ENCODE data around the gene TRANK1.
A peak's percentile ranks its signal among the peaks of the same experiment; 100 is the strongest.

TRANK1 gene

DNA sequence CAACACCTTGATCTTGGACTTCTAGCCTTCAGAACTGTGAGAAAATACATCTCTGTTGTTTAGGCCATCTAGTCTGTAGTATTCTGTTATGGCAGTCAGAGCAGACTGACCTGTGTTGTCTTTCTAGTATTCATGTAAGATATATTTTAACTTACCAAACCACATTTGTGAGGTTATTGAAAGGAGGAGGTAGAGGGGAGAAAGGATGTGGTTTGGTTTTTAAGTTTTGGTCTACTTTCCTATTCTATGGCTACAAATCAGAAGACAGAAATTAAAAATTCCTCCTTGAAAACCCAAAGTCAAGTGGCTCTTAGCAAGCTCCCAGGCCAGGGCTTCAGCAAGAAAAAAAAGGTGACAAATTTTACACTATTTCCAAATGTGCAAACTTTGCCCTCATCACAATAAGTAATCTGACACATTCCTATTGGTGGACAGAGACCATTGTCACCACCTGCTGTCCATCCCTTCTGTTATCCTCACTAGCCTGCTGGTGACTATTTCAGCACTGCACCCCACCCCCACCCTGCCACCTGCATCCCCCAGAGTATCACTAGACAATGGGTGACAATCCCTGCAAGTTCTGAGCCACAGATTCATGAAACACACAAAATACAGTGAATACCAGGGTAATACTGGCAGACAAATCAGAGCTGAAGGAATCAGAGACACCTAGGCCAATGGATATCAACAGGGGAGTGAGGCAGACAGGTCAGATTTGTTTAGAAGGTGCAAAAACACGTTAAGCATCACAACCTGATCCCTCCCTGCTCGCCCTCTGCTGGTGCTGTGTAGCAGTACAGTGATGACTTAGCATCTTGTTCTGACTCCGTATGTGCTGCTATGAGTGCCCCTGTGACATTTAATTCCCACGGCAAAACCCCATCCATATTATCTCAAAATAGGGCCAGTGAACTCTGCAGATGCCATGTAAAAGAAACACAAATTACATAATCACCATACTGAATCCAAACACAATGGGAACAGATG lies 101.5 kb downstream of the TRANK1 start:
- TF ChIP-seq ESRRG (CRISPR knock-in tag; IDR thresholded peaks at IDR 0.05) (no peak), ISL1 (CRISPR knock-in tag; IDR thresholded peaks at IDR 0.05) (no peak), ZC3H10 (CRISPR knock-in tag; IDR thresholded peaks at IDR 0.05) (no peak), ARNTL (CRISPR knock-in tag; IDR thresholded peaks at IDR 0.05; ENCODE audit: borderline replicate concordance, low read depth) (no peak), TCF4 (CRISPR knock-in tag; IDR thresholded peaks at IDR 0.05; ENCODE audit: borderline replicate concordance) (no peak), ZFP30 (CRISPR knock-in tag; IDR thresholded peaks at IDR 0.05) (no peak), SNAI2 (CRISPR knock-in tag; IDR thresholded peaks at IDR 0.05) (no peak), ZNF8 (CRISPR knock-in tag; IDR thresholded peaks at IDR 0.05) (no peak)
- TF ChIP-seq, protein P1, sequence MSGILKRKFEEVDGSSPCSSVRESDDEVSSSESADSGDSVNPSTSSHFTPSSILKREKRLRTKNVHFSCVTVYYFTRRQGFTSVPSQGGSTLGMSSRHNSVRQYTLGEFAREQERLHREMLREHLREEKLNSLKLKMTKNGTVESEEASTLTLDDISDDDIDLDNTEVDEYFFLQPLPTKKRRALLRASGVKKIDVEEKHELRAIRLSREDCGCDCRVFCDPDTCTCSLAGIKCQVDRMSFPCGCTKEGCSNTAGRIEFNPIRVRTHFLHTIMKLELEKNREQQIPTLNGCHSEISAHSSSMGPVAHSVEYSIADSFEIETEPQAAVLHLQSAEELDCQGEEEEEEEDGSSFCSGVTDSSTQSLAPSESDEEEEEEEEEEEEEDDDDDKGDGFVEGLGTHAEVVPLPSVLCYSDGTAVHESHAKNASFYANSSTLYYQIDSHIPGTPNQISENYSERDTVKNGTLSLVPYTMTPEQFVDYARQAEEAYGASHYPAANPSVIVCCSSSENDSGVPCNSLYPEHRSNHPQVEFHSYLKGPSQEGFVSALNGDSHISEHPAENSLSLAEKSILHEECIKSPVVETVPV (CRISPR knock-in tag; IDR thresholded peaks at IDR 0.05), result no peak
- TF ChIP-seq, protein P2, sequence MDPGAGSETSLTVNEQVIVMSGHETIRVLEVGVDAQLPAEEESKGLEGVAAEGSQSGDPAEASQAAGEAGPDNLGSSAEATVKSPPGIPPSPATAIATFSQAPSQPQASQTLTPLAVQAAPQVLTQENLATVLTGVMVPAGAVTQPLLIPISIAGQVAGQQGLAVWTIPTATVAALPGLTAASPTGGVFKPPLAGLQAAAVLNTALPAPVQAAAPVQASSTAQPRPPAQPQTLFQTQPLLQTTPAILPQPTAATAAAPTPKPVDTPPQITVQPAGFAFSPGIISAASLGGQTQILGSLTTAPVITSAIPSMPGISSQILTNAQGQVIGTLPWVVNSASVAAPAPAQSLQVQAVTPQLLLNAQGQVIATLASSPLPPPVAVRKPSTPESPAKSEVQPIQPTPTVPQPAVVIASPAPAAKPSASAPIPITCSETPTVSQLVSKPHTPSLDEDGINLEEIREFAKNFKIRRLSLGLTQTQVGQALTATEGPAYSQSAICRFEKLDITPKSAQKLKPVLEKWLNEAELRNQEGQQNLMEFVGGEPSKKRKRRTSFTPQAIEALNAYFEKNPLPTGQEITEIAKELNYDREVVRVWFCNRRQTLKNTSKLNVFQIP (CRISPR knock-in tag; IDR thresholded peaks at IDR 0.05; ENCODE audit: borderline replicate concordance, low read depth), result no peak
- ATAC-seq, result peak; percentile 75

DNA sequence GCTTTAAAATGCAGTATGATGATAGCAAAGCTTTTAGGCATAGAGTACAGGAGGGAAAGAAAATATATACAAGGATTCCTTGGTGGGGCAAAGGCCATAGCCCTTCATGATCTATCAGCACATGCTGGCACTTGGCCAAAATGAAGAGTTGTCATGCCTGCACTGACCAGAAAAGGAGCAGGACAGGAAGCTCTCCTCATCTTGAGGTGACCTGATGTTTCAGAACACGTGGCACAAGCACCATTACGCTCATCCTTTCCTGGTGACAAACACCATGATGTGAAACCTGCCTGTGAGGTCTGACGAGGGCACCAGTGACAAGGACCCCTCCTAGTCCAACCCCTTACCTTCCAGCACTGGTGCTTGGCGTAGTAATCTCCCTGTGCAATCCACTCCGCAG lies 102.6 kb downstream of the TRANK1 start:
- TF ChIP-seq BACH2 (CRISPR knock-in tag; IDR thresholded peaks at IDR 0.05; ENCODE audit: borderline replicate concordance) (no peak), ZFP3 (CRISPR knock-in tag; IDR thresholded peaks at IDR 0.05) (no peak)
- TF ChIP-seq, protein P2 (CRISPR knock-in tag; IDR thresholded peaks at IDR 0.05; ENCODE audit: borderline replicate concordance, low read depth), result no peak
- TF ChIP-seq, protein P3, sequence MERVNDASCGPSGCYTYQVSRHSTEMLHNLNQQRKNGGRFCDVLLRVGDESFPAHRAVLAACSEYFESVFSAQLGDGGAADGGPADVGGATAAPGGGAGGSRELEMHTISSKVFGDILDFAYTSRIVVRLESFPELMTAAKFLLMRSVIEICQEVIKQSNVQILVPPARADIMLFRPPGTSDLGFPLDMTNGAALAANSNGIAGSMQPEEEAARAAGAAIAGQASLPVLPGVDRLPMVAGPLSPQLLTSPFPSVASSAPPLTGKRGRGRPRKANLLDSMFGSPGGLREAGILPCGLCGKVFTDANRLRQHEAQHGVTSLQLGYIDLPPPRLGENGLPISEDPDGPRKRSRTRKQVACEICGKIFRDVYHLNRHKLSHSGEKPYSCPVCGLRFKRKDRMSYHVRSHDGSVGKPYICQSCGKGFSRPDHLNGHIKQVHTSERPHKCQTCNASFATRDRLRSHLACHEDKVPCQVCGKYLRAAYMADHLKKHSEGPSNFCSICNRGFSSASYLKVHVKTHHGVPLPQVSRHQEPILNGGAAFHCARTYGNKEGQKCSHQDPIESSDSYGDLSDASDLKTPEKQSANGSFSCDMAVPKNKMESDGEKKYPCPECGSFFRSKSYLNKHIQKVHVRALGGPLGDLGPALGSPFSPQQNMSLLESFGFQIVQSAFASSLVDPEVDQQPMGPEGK (CRISPR knock-in tag; IDR thresholded peaks at IDR 0.05; ENCODE audit: borderline replicate concordance), result no peak
- ATAC-seq, result no peak

DNA sequence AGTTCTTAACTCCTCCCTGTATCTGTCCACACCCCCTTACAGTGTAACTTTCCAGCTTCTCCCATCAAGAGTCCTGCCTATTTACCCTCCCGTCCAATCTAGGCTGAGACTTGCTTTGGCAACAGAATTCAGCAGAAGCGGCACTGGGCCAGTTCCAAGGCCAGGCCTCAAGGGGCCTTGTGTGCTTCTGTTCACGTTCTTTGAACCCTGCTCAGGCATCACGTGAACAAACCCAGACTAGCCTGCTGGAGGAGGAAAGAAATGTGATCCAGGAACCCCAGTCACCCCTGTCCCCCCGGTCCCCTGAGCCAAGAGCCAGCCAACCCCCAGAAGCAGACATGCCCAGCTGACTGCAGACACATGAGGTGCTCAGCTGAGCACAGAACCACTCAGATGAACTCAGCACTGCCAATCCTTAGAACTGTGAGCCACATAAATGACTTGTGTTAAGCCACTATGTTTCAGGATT lies 104.4 kb downstream of the TRANK1 start:
- TF ChIP-seq ZNF8 (CRISPR knock-in tag; IDR thresholded peaks at IDR 0.05) (no peak), ZNF565 (CRISPR knock-in tag; conservative IDR thresholded peaks at IDR 0.05; ENCODE audit: low read depth) (no peak), TCF4 (CRISPR knock-in tag; IDR thresholded peaks at IDR 0.05; ENCODE audit: borderline replicate concordance) (no peak), GLIS3 (CRISPR knock-in tag; IDR thresholded peaks at IDR 0.05) (no peak), ZNF70 (CRISPR knock-in tag; IDR thresholded peaks at IDR 0.05) (no peak), ZC3H10 (CRISPR knock-in tag; IDR thresholded peaks at IDR 0.05) (no peak), CSDC2 (CRISPR knock-in tag; IDR thresholded peaks at IDR 0.05) (no peak), TOX (CRISPR knock-in tag; IDR thresholded peaks at IDR 0.05; ENCODE audit: borderline replicate concordance) (no peak), OSR1 (CRISPR knock-in tag; IDR thresholded peaks at IDR 0.05) (no peak), ZFP30 (CRISPR knock-in tag; IDR thresholded peaks at IDR 0.05) (no peak), ZFP3 (CRISPR knock-in tag; IDR thresholded peaks at IDR 0.05) (no peak), SNAI2 (CRISPR knock-in tag; IDR thresholded peaks at IDR 0.05) (no peak), ISL1 (CRISPR knock-in tag; IDR thresholded peaks at IDR 0.05) (no peak)
- TF ChIP-seq, protein P4, sequence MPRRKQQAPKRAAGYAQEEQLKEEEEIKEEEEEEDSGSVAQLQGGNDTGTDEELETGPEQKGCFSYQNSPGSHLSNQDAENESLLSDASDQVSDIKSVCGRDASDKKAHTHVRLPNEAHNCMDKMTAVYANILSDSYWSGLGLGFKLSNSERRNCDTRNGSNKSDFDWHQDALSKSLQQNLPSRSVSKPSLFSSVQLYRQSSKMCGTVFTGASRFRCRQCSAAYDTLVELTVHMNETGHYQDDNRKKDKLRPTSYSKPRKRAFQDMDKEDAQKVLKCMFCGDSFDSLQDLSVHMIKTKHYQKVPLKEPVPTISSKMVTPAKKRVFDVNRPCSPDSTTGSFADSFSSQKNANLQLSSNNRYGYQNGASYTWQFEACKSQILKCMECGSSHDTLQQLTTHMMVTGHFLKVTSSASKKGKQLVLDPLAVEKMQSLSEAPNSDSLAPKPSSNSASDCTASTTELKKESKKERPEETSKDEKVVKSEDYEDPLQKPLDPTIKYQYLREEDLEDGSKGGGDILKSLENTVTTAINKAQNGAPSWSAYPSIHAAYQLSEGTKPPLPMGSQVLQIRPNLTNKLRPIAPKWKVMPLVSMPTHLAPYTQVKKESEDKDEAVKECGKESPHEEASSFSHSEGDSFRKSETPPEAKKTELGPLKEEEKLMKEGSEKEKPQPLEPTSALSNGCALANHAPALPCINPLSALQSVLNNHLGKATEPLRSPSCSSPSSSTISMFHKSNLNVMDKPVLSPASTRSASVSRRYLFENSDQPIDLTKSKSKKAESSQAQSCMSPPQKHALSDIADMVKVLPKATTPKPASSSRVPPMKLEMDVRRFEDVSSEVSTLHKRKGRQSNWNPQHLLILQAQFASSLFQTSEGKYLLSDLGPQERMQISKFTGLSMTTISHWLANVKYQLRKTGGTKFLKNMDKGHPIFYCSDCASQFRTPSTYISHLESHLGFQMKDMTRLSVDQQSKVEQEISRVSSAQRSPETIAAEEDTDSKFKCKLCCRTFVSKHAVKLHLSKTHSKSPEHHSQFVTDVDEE (CRISPR knock-in tag; IDR thresholded peaks at IDR 0.05), result no peak
- TF ChIP-seq, protein P5, sequence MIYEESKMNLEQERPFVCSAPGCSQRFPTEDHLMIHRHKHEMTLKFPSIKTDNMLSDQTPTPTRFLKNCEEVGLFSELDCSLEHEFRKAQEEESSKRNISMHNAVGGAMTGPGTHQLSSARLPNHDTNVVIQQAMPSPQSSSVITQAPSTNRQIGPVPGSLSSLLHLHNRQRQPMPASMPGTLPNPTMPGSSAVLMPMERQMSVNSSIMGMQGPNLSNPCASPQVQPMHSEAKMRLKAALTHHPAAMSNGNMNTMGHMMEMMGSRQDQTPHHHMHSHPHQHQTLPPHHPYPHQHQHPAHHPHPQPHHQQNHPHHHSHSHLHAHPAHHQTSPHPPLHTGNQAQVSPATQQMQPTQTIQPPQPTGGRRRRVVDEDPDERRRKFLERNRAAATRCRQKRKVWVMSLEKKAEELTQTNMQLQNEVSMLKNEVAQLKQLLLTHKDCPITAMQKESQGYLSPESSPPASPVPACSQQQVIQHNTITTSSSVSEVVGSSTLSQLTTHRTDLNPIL (CRISPR knock-in tag; IDR thresholded peaks at IDR 0.05; ENCODE audit: low read depth), result no peak
- ATAC-seq, result no peak

All from SK-N-SH treated with all-trans-retinoic acid at 6 μM for 48 hours (cell line).